Measurements from ENCODE around the gene XDH.

XDH gene

DNA sequence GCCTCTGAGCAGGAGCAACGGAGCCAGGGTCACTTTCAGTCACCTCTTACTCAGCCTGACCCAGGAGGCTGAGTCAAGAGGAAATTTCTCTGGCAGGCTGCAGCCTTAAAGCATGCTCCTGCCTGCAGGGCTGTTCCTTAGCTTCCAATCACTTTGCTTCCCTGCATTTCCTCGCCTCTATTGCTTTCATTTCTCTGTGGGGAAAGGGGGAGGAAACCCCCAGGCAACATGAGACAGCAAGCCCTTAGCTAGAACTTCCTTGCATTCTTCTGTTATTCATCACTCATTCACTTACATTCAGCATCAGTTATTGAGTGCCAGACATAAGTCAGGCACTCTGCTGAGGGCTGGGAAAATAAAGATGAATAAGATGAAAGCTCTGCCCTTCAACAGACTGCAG, 13.0 kb downstream of the XDH start:
- DNase-seq: no peak

DNA sequence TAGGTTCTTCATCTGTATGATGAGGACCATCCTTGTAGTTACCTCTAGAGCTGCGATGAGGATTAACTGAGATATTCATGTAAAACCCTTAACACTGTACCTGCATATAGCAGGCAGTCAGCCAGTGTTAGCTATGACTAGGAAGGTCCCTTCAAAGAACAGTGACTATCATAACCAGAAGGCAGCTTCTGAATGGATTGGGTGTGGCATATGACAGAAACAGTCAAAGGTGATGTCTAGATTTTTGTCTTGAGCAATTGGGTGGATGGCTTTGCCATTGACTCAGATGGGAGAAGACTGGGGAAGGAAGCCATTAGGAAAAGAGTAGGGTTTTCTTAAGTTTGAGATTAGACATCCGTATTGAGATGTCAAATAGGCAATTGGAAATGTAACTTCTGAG, 15.7 kb downstream of the XDH start:
- DNase-seq: no peak

DNA sequence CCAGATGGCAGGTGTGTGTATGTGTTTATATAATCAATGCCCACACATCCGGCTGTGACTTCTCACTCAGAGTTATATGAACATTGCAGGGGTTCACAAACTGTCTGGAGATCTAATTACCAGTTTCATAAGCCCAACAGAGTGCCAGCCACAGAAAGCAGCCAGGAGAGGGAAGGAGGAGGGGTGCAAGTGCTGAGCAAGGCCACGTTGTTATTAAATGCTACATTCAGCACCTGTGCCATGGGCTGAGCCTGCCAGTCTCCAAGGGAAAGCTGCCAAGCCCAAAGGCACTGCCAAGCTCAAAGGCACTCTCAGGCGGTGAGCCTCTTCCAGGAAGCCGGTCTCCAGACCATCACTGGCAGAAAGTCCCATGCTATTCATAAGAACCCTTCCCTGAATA, 17.4 kb downstream of the XDH start:
- no peak for DNase-seq

DNA sequence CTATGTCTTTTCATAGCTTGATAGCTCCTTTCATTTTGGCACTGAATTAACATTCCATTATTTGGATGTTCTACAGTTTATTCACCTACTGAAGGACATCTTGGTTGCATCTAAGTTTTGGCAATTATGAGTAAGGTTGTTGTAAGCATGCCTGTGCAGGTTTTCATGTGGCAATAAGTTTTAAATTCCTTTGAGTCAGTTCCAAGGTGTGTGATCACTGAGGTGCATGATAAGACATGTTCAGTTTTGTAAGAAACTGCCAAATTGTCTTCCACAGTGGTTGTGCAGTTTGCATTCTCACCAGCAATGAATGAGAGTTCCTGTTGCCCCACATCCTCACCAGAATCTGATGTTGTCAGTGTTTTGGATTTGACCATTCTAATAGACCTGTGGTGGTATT, 24.2 kb downstream of the XDH start:
- DNase-seq: no peak

DNA sequence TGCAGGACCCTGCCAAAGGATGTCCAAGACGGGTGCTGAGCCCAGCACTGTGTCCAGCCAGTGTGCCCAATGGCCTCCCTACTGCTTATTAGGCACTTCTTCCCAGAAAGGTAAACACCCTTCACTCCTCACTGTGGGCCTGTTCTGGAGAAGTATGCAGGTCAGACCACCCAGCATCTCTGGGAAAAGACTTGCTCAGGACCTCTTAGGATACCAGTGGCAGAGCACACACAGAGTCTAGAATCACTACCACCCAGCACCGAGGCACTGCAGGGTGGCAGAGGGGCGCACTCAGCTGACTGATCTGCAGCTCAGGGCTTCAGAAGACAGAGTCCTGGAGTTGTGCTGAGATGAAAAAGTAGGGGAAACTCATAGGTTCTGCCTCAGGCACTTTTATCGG, 25.8 kb downstream of the XDH start:
- no peak for DNase-seq

DNA sequence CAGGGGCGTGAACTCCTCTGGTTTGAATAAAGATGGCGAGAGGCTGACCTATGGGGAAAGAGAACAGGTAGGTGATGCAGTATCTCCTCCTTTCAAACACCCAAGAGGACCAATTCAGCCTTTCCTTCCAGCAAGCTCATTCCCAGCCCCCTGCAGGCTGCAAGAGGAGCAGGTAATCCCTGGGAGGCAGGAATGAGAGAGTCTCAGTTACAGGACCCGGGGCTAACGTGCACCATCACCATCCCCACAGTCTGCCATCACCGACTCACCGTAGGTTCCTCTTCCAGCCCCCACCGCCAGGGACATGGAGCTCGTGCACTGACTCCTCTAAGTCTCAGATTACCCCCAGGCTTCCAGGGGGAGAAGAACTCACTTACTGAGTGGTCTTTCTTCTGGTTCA, 26.7 kb downstream of the XDH start:
- no peak for DNase-seq

DNA sequence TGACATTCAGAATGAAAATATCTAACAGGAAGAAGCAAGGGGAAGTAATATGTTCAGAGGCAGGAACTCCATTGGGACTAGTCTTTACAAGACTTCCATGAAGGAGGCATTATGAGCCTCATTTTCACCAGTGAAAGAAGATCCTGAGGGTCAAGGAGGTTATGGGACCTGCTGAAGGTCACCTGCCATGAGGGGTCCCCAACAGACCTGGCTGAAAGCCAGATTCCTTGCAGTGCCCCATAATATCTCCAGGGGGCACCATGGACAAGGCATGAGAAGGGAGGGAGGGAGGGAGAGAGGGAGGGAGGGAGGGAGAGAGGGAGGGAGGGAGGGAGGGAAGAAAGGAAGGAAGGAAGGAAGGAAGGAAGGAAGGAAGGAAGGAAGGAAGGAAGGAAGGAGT, 27.9 kb downstream of the XDH start:
- DNase-seq: no peak

DNA sequence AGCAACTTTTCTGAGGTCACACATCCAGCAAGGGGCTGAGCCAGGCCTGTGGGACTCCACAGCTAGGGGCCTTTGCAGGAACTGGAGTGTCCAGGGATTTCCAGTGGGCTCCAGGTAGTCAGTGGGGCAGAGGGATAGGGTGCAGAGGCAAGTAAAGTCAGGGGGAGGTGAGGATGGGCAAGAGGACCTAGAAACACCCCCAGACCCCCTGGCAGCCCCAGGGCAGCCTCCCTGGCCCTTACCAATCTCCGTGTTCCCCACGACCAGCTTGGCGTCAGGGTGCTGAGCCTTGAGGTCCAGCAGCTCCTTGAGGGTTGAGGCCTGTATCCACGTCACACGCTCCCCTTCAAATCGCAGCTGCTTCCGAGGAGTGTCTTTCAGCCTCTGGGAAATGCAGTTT, 28.4 kb downstream of the XDH start:
- no peak for DNase-seq

DNA sequence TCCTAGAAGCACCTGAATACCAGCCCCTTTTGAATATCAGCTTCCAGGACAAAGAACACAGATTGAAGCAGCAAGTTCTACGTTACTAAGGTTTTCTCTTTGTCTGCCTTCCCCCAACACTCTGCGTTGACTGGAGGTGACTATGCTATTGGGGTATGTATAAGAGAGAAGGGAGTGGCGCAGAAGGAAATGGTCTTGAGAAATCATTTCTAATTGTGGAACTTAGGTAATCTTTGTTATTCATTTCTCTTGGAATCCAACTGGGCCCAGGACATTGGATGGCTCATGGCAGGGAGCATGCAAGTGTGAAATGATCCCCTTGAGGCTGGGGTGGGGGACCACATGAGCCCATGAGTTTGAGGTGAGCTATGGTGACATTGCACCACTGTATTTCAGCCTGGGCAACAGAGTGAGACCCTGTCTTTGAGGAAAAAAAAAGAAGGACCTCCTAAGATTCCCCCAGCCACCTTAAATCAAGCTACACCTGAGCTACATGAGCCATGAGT, 29.7 kb downstream of the XDH start:
- no peak for DNase-seq

DNA sequence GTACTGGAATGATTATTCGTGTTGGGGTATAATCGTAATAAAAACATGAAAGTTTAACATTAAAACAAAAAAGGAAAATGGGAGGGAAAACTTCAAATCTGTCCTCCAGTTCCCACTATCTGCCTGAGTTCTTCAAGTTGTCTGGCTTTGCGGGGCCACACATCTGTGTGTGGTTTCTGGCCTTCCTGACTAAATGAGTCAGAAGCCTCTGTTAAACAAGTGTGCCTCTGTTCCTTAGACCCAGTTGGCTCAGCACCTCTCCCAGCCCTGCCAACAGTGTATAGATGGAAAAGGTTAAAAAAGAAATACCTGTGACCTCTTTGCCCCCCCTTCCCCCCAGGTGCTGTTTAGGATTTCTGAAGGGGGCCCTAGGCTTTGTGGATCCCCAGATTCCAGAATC, 30.2 kb downstream of the XDH start:
- DNase-seq: no peak

DNA sequence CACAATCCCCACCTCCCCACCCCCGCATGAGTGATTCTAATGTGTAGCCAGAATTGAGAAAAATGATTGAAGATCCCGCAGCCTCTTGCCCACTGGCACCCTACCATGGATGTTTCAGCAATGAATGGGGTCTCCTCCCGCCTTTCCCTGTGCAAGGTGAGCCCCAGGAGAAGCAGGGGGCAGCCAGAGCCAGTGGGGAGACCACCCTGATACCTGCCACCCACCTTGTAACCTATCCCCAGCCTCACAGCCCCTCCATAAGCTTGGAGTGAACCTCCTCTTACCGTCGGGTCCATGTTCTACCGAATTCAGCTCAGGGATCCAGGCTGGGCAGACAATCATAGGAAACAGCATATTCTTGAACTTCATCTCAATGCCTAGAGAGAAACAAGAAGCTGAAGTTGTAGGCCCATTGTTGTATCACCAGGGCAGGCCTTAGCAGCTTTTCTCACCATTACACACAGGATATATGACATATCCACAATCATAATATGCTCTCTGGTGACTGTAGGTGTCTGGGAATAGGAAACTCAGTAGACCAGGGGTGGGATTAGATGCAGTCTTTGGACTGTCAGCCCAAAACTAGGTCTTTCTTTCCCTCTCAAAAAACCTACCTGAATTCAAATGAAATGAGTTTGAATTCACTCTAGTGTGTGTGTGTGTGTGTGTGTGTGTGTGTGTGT, 30.9 kb downstream of the XDH start:
- no peak for DNase-seq

DNA sequence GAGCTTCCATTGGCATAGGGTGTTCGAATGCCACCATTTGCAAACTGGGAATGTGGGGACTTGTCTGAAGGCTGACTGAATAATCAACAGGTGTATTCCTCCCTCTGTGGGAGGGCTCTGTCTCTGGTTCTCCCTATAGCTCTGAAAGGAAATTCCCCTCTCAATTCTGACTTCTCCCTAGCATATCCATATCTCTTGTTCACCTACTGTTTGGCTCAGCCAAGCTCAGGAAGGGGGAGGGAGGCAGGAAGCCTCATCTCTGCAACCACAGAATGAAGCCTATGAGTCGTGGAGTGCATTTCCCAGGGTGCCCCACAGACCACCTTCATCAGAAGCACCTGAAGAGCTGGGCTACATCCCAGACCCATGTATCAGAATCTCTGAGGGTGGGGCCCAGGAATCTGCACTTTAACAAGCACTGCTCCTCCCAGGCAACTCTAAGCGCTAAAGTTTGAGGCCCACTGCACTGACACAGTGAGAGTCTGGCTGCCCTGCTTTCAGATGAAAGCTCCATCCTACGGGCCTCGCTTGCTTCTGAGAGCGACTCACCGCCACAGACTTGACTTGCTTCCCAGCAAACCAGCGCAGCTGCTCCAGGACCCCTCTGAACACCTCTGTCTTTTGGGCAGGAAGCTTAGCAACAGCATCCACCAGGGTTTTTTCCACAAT, 32.0 kb downstream of the XDH start:
- no peak for DNase-seq

DNA sequence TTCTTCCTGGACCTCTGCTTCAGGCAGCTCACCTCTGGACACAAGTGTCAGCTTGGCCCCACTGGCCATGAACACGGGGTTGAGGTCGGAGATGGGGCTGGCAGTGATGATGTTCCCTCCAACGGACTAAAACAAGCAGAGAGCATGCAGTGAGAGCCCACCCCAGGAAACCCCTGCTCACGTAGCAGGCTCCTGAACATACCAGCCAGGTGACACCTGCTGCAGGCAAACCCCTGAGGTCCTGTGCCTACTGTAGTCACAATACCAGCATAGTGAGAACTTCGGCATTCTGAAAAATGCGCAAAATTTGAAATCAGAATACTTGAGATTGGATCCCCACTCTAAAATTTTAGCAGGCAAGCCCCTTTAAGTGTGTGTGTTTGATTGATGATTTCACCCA, 32.9 kb downstream of the XDH start:
- no peak for DNase-seq

DNA sequence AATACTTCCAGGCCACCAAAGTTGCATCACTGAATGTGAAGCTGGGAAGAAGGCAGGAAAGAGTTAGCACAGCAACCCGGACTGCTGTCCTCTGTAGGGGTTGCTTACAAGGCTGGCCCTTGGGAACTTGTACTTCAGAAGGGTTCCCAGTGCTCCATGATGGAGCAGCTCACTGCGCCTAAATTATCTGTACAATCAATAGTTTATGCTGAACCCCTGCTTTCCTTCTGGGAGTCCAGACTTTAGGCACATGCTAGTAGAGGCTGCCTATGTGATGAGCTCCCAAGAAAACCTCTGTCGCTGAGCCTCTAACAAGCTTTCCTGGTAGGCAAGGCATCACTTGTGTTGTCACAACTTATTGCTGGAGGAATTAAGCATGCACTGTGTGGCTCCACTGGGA, 34.3 kb downstream of the XDH start:
- DNase-seq: no peak

DNA sequence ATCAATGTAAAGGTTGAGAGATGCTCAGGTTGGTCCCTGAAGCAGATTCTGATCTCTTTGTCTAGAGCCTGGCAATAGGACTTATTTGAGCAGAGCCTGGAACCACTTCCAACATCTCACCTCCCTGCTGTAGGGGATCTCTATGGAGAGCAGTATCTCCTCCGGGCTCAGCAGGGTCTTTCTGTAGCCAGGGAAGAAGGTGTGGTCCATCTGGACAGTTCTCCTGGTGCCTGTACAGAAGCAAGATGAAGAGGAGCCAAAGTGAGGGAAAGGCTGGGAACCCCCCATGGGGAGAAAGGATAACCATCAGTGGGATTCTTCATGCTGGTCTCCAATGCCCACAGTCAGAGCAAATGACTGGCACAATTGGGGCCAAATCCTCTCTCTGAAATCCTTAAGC, 34.8 kb downstream of the XDH start:
- DNase-seq: no peak

DNA sequence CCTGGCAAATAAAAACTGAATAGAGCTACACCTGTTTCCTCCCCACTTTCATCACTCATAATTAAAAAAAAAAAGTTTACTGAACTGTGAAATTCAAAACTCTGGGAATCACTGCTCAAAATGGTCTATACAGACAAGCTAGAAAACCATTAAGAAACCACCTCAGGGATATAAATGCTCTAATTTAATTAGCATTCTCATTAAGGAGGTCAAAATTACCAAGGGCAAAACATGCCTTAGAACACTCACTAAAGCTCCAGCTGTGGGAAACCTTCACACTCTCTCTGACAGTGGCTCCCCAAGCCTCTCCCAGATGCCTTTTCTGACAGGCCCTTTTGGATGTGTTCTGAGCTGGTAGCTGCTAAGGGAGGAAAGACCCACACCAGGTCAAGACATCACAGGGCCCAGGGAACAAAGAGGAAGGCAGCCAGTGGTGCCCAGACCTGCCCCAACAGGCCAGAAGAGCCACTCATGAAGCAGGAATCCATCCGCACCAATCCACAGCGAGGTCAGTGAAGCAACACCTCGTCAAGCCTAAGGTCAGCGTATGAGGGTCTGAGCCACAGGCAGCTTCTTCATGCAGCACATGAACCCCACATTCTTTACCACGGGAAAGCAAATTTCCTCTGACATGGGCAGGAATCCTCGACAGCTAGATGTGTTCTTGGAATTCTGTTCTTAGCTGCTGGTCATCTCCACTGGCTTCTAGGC, 35.6 kb downstream of the XDH start:
- no peak for DNase-seq

DNA sequence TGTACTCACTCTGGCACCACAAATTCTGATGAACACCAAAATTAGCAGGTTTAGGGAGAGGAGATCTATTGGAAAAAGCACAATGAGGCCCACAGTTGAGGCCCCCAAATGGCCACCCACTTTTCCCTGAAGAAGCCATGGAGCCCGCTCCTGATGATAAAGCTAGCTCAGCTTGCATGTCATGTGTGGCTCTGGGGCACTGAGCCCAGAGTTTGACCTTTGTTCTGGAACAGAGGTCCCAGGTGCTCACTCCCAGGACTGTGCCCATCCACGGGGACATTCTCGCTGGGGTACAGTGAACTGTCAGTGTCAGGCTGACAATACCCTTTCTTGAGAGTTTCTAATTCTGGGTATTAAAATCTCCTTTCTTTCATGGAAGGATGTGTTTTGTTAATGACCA, 36.2 kb downstream of the XDH start:
- no peak for DNase-seq

DNA sequence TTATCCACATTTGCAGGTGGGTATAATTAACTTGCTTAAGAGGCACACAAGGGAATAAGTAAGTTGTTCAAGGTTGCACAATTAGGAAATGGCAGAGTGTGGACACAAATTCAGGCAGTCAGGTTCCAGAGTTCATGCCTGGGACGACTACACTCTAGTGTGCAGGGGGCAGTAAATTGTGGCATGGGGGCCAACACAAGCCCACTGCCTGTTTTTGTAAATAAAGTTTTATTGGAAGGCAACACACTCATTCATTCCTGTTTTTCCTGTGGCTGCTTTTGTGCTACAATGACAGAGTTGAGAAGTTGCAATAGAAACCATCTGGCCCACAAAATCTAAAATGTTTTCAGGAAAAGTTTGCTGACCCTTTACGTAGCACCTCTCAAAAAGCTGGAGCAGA, 41.4 kb downstream of the XDH start:
- no peak for DNase-seq

DNA sequence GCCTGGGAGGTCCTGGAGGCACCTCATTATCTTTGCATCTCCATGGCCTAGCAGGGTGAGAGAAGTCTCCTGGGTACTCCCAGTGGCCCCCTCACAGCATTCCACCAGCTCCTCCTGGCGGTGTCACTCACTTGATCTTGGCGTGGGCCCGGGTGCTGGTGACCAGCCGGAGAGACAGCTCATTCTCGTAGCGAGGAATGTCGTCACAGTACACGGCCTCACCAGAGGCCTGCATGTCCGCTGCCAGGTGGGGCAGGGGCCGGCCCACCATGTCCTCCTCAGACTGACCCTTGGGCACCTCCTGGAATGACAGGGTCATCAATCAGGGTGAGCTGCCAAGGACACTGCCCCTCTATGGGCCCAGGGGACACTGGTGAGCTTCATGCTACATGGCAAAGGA, 42.4 kb downstream of the XDH start:
- no peak for DNase-seq

DNA sequence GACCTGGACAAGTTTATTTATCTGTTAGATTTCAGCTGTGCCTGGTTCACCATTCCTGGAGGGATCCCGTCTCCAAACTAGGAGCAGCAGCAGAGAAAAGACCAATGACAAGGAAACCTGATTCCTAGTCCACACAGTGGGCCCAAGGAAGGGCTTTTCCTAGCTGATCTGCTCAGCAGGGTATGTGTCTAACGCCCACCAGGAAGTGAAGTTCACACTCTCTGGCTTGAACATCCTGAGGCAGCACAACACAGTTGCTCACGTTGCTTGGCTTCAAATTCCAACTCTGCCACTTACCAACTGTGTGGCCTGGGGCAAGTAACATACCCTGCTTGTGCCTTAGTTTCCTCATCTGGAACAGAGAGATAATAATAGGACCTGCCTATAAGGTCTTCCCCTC, 42.9 kb downstream of the XDH start:
- no peak for DNase-seq

DNA sequence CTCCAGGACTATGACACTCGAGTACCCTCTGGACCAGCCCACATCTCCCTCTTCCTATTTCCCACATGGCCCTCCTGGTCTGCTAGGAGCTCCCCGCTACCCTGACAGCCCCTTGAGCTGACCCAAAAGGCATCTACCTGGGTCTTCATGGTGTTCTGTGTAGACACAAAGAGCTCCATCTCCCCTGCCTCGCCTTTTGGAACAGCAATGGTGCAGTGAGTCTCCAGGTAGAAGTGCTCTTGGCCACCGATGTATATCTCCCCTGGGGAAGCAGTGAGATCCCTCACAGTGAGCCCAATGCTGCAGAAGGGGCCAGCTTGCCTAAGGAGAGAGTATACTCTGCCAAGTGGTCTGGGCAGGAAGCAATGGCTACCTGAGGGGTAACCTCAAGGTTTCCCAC, 47.8 kb downstream of the XDH start:
- DNase-seq: no peak

DNA sequence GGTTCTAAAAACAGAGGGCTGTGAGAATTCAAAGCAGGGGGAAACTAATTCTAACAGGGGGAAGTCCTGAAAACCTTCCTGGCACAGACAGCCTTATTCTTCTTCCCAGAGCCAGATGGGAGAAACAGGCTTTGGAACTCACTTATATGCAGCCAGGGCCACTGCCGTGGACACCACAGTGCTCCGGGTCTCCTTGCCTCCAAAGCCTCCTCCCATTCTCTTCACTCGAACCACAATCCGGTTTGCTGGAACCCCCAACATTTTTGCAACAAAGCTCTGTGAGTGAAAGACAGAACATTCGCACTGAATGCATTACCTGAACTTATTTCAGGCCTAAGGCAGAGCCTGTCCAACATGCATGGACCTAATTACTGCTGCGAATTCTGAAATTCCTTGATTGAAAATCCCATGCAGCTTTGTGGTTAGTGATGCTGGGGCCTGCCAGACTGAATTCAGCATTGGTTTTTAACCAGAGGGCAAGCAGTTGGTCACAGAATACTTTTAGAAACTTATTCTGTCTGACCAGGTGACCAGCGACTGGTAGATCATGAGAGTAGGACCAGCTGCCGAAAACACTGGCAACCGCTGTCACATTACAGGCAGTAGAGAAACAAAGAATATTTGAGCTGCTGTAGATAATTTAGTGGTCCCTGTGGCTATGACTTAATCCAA, 48.6 kb downstream of the XDH start:
- no peak for DNase-seq

DNA sequence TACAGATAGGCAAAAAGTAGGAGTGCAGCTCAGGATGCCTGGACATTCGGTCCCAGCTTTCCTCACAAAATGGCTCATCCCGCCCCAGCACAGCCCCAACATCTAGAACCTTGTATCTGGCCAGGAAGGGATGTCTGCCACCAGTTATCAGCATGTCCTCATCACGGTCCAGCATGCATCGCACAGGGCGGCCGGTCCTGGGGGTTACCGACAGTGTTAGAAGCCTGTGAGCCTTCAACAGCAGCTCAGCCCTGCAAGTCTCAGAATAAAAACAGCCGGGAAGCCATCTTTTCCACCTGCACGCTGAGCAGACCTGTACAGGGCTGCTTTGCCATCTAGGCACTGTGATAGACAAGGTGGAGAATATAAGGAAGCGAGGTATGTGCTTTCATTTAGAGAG, 49.2 kb downstream of the XDH start:
- DNase-seq: no peak

Data from NCI-H526 treated with DMSO at 0.1 percent for 48 hours (cell line).